ENCODE results near the gene KRT71. TPM values are rescaled to one million over a fixed set of nuclear protein-coding genes. Genes with fewer than 3 reads are reported as not detected.

The KRT71 gene
- total RNA-seq, 1 donor from 2014 or later, result not detected

DNA sequence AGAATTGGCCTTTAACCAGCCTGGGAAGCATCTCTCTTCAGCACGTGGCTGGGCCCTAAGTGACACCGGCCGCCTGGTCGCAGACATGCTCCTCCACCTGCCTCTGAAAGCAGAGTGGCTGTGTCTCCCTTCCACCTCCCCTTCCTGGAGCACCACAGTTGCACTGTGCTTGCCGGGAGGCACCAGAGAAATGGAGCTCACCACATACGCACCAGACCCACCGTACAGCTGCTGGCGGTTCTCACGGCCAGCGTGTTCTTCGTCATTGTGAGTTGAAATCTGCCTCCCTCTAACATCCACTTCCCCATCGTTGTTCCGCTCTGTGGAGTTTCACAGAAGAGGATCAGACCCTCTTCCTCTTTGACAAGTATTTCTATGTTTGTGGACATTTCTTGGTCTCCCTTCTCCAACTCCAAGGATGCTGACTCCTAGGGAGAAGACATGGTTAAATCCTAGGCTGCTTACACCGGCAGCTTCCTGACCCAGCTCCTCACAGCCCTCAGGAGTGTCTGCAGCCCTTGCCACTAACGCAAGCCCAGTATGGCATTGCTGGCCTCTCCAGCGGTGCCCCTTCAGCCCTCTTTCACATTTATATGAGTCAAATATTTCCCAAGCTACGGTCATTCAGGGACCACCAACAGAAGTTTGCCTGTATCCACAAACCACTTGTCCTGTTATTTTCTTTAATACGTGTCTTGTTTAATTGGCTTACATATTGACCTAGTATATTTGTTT lies 21.2 kb downstream of the KRT71 start:
- no peak for TF ChIP-seq EZH2 (IDR thresholded peaks at IDR 0.05)
- TF ChIP-seq, protein P1, sequence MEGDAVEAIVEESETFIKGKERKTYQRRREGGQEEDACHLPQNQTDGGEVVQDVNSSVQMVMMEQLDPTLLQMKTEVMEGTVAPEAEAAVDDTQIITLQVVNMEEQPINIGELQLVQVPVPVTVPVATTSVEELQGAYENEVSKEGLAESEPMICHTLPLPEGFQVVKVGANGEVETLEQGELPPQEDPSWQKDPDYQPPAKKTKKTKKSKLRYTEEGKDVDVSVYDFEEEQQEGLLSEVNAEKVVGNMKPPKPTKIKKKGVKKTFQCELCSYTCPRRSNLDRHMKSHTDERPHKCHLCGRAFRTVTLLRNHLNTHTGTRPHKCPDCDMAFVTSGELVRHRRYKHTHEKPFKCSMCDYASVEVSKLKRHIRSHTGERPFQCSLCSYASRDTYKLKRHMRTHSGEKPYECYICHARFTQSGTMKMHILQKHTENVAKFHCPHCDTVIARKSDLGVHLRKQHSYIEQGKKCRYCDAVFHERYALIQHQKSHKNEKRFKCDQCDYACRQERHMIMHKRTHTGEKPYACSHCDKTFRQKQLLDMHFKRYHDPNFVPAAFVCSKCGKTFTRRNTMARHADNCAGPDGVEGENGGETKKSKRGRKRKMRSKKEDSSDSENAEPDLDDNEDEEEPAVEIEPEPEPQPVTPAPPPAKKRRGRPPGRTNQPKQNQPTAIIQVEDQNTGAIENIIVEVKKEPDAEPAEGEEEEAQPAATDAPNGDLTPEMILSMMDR (IDR thresholded peaks at IDR 0.05), result no peak
- no peak for TF ChIP-seq EZH2phosphoT487 (IDR thresholded peaks at IDR 0.05)
- Mint-ChIP-seq H3K4me1 (peaks cover 4% of the 10 kb centered on the region), H3K27ac (no peak overlapping the region), H3K27me3 (ENCODE audit: insufficient read depth, low read depth) (peaks cover 11% of the 10 kb centered on the region), H3K4me3 (no peak overlapping the region), H3K9me3 (no peaks in the 10 kb centered on the region), H3K36me3 (no peaks in the 10 kb centered on the region)
- Histone ChIP-seq H2AFZ (replicated peaks) (no peak overlapping the region), H3K4me3 (no peak overlapping the region), H4K20me1 (ENCODE audit: low read depth) (no peaks in the 10 kb centered on the region), H3K9me3 (ENCODE audit: low read depth) (no peaks in the 10 kb centered on the region), H3K4me1 (no peaks in the 10 kb centered on the region), H3K27me3 (no peaks in the 10 kb centered on the region), H3K9ac (no peak overlapping the region), H3K27ac (no peak overlapping the region), H3K79me2 (ENCODE audit: low read depth) (no peaks in the 10 kb centered on the region), H3K4me2 (no peak overlapping the region), H3K36me3 (no peaks in the 10 kb centered on the region), H3F3A (ENCODE audit: low read depth) (no peaks in the 10 kb centered on the region)
- DNase-seq (ENCODE audit: low spot score), result no peak

- H3K27ac Mint-ChIP-seq, result no peak overlapping the region
- Histone ChIP-seq H4K20me1 (ENCODE audit: low read depth) (no peaks in the 10 kb centered on the region), H2AFZ (replicated peaks) (no peak overlapping the region), H3K79me2 (ENCODE audit: low read depth) (no peaks in the 10 kb centered on the region), H3K4me3 (no peak overlapping the region), H3K4me2 (no peak overlapping the region), H3K27me3 (no peaks in the 10 kb centered on the region), H3K36me3 (no peaks in the 10 kb centered on the region), H3K9ac (no peak overlapping the region), H3K4me1 (no peaks in the 10 kb centered on the region), H3F3A (ENCODE audit: low read depth) (no peaks in the 10 kb centered on the region), H3K27ac (no peak overlapping the region), H3K9me3 (ENCODE audit: low read depth) (no peaks in the 10 kb centered on the region)
- no peak for DNase-seq (ENCODE audit: low spot score)
- no peaks in the 10 kb centered on the region for H3K9me3 Mint-ChIP-seq
- peaks cover 12% of the 10 kb centered on the region for H3K27me3 Mint-ChIP-seq (ENCODE audit: insufficient read depth, low read depth)
- TF ChIP-seq, protein P1 (IDR thresholded peaks at IDR 0.05), result no peak
- TF ChIP-seq EZH2 (IDR thresholded peaks at IDR 0.05) (no peak), EZH2phosphoT487 (IDR thresholded peaks at IDR 0.05) (no peak)
- peaks cover 4% of the 10 kb centered on the region for H3K4me1 Mint-ChIP-seq
- no peak overlapping the region for H3K4me3 Mint-ChIP-seq
- no peaks in the 10 kb centered on the region for H3K36me3 Mint-ChIP-seq
Observed at GRCh38 chr12:52530905-52531304, 22.0 kb downstream of the KRT71 start.

DNA sequence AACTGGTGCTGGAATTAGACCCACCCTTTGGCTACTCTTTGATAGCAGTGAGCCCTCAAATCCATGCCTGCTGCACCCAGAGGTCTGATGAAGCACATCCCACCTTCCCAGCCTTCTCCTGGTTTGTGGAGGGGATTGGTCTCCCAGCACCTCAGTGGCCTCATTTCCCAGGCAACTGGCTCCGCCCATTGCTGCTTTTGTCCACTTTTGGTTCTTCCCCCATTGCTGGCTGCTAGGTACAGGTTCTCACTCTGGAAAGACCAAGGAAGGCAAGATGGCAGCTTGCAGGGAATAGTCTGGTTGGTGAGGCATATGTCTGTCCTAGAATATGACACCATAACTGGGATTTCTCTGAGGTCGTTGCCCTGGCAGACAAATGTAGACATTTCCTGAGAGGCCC lies 22.6 kb downstream of the KRT71 start:
- no peak overlapping the region for H3K27ac Mint-ChIP-seq
- Histone ChIP-seq H3K9me3 (ENCODE audit: low read depth) (no peaks in the 10 kb centered on the region), H2AFZ (replicated peaks) (no peak overlapping the region), H3K9ac (no peak overlapping the region), H3K79me2 (ENCODE audit: low read depth) (no peaks in the 10 kb centered on the region), H3K27me3 (no peaks in the 10 kb centered on the region), H3K4me3 (no peak overlapping the region), H4K20me1 (ENCODE audit: low read depth) (no peaks in the 10 kb centered on the region), H3F3A (ENCODE audit: low read depth) (no peaks in the 10 kb centered on the region), H3K4me1 (no peaks in the 10 kb centered on the region), H3K27ac (no peak overlapping the region), H3K36me3 (no peaks in the 10 kb centered on the region), H3K4me2 (no peak overlapping the region)
- H3K27me3 Mint-ChIP-seq (ENCODE audit: insufficient read depth, low read depth), result peaks cover 12% of the 10 kb centered on the region
- H3K9me3 Mint-ChIP-seq, result no peaks in the 10 kb centered on the region
- H3K4me3 Mint-ChIP-seq, result no peak overlapping the region
- no peak for TF ChIP-seq EZH2phosphoT487 (IDR thresholded peaks at IDR 0.05)
- TF ChIP-seq, protein P1 (IDR thresholded peaks at IDR 0.05), result no peak
- TF ChIP-seq EZH2 (IDR thresholded peaks at IDR 0.05), result no peak
- DNase-seq (ENCODE audit: low spot score), result no peak
- H3K36me3 Mint-ChIP-seq, result no peaks in the 10 kb centered on the region
- H3K4me1 Mint-ChIP-seq, result peaks cover 4% of the 10 kb centered on the region

All from neural progenitor cell (in vitro differentiated cells).